B cell (primary cell): ENCODE data around the gene WBP1L. TPM values are rescaled to one million over a fixed set of nuclear protein-coding genes. Genes with fewer than 3 reads are reported as not detected.
A peak's percentile ranks its signal among the peaks of the same experiment; 100 is the strongest.

ENCODE experiments used
- ATAC-seq: fragments of 200-7000 bp; cut with Tn5 transposase; one replicate; pipeline ENCODE4 v1.10.0; 2021; ENCODE audit warnings: low read depth, mild to moderate bottlenecking, moderate number of reproducible peaks, moderate library complexity
- CTCF ChIA-PET: fragments of 350-600 bp; sonication (Branson Sonifier 250); formaldehyde crosslinking; loops from one replicate; lab custom pipeline; 2021; ENCODE audit warnings: antibody characterized with exemption, inconsistent platforms; lab: Charles Lee
- POLR2A ChIA-PET: fragments of 350-600 bp; sonication (Branson Sonifier 250); formaldehyde crosslinking; loops from one replicate; lab custom pipeline; 2021; ENCODE audit warnings: antibody characterized with exemption; lab: Charles Lee
- DNase-seq: peaks from one replicate; pipeline ENCODE4 v3.0.0; 2013
- H2AFZ ChIP-seq: 2 replicates; pipeline ENCODE4 v1.6.1; 2012; ENCODE audit warnings: mild to moderate bottlenecking, low read depth, low read length; ENCODE audit not compliant: insufficient read depth, poor library complexity, severe bottlenecking
- H3K27ac ChIP-seq, 2 donors: 1 replicate in 1 of 2; 2 replicates in 1 of 2; pipeline ENCODE4 v1.5.1; 2012 to 2013; ENCODE audit warnings: low read length in 2 of 2, mild to moderate bottlenecking in 2 of 2, moderate library complexity in 1 of 2
- H3K27me3 ChIP-seq, 4 experiments: fragments of 200-600 bp in 1 of 4; sonication (generic) in 1 of 4; replicated peaks in 1 of 4; 1 replicate in 2 of 4; 2 replicates in 2 of 4; pipeline versions ENCODE4 v1.6.1 to v1.7.0; 2013 to 2016; ENCODE audit warnings: low read length in 3 of 4, mild to moderate bottlenecking in 2 of 4, mixed read lengths in 1 of 4, moderate library complexity in 1 of 4; ENCODE audit not compliant: insufficient read depth in 4 of 4, control insufficient read depth in 3 of 4; ENCODE audit errors: control extremely low read depth in 1 of 4
- H3K36me3 ChIP-seq, 2 experiments: replicated peaks in 1 of 2; 1 replicate in 1 of 2; 2 replicates in 1 of 2; pipeline versions ENCODE4 v1.6.1 to v1.7.1; 2013; ENCODE audit warnings: low read length in 1 of 2; ENCODE audit not compliant: insufficient read depth in 2 of 2, control insufficient read depth in 1 of 2; ENCODE audit errors: control extremely low read depth in 1 of 2, extremely low read depth in 1 of 2
- H3K4me1 ChIP-seq, 2 donors: fragments of 200-600 bp in 1 of 2; sonication (generic) in 1 of 2; 1 replicate in 1 of 2; 2 replicates in 1 of 2; pipeline versions ENCODE4 v1.5.1 to v1.6.1; 2013 to 2017; ENCODE audit warnings: low read length in 2 of 2; ENCODE audit not compliant: control insufficient read depth in 2 of 2, insufficient read depth in 2 of 2
- H3K4me2 ChIP-seq: replicated peaks from 2 replicates; pipeline ENCODE3; 2012; ENCODE audit warnings: mild to moderate bottlenecking, low read depth, low read length; ENCODE audit not compliant: poor library complexity, severe bottlenecking
- H3K4me3 ChIP-seq, 5 experiments: fragments of 200-600 bp in 1 of 5; sonication (generic) in 1 of 5; 1 replicate in 3 of 5; 2 replicates in 2 of 5; pipeline versions ENCODE4 v1.5.1 to v1.7.0; 2011 to 2016; ENCODE audit warnings: low read length in 4 of 5, mild to moderate bottlenecking in 4 of 5, low read depth in 2 of 5, control low read depth in 1 of 5, moderate library complexity in 1 of 5; ENCODE audit not compliant: insufficient read depth in 1 of 5; ENCODE audit errors: control extremely low read depth in 1 of 5, extremely low read depth in 1 of 5
- H3K79me2 ChIP-seq: fragments of 200-600 bp; sonication (generic); one replicate; pipeline ENCODE4 v1.6.0; 2016; ENCODE audit warnings: low read length; ENCODE audit not compliant: control insufficient read depth, insufficient read depth
- H3K9ac ChIP-seq: fragments of 200-600 bp; sonication (generic); 2 replicates; pipeline ENCODE4 v1.6.1; 2017; ENCODE audit warnings: mild to moderate bottlenecking, low read length, moderate library complexity
- H3K9me3 ChIP-seq, 3 donors: one replicate each; pipeline versions ENCODE4 v1.6.1 to v1.7.1; 2013; ENCODE audit warnings: low read length in 2 of 3; ENCODE audit not compliant: control insufficient read depth in 2 of 3, insufficient read depth in 1 of 3; ENCODE audit errors: control extremely low read depth in 1 of 3
- H4K20me1 ChIP-seq: 2 replicates; pipeline ENCODE4 v1.6.0; 2012; ENCODE audit warnings: mild to moderate bottlenecking, low read length; ENCODE audit not compliant: insufficient read depth, control insufficient read depth, poor library complexity, severe bottlenecking
- H3K27ac Mint-ChIP-seq: one replicate; pipeline ENCODE4 v1.8.0; 2021; ENCODE audit warnings: mixed read lengths
- H3K27me3 Mint-ChIP-seq: one replicate; pipeline ENCODE4 v1.8.0; 2021; ENCODE audit warnings: mixed read lengths
- H3K4me1 Mint-ChIP-seq: one replicate; pipeline ENCODE4 v1.8.0; 2021; ENCODE audit warnings: mixed read lengths
- H3K4me3 Mint-ChIP-seq: one replicate; pipeline ENCODE4 v1.8.0; 2021; ENCODE audit warnings: mixed read lengths
- H3K9me3 Mint-ChIP-seq: one replicate; pipeline ENCODE4 v1.8.0; 2022; ENCODE audit warnings: mixed read lengths; ENCODE audit not compliant: insufficient read depth
- EZH2 ChIP-seq: IDR thresholded peaks from 2 replicates; pipeline ENCODE4 v1.6.1; 2012; ENCODE audit warnings: borderline replicate concordance, low read depth, mild to moderate bottlenecking, moderate library complexity, low read length; ENCODE audit not compliant: insufficient read depth, poor library complexity, severe bottlenecking
- WGBS: methylation state at CpG from one replicate; pipeline ENCODE4 v1.1.5; 2013; ENCODE audit warnings: missing lambda C conversion rate; ENCODE audit not compliant: insufficient coverage; 5-methylcytosine and 5-hydroxymethylcytosine counted together
- intact Hi-C: fragments of 100-400 bp; cut with micrococcal nuclease; formaldehyde crosslinking; loops from one replicate; pipeline ENCODE4 v1.10.0; 2022
- polyA plus RNA-seq: library from polyadenylated mRNA; depleted of rRNA; stranded (reverse); fragments of >200 nt; gene quantifications from 2 replicates; pipeline ENCODE4 v1.2.3, GENCODE V29; 2012
- total RNA-seq, 2 donors: library from RNA; stranded (reverse); fragments of 120-200 nt in 1 of 2; gene quantifications; 1 replicate in 1 of 2; 2 replicates in 1 of 2; pipeline versions ENCODE4 v1.2.3 to v1.2.4, GENCODE V29; 2013 to 2022
- TF ChIP-seq, protein P1 (sequence below): fragments of 200-600 bp; IDR thresholded peaks from one replicate; pipeline ENCODE4 v1.8.0; 2022; ENCODE audit warnings: antibody characterized with exemption, mild to moderate bottlenecking

The WBP1L gene
- total and polyA plus RNA-seq, 2 donors (not counting 1 experiment from before 2014, with no cell fraction given): 14.3 to 43.2 TPM

GRCh38 chr10:102814873-102815661 is 71.3 kb downstream of the WBP1L start:
- Histone ChIP-seq H4K20me1 (no peaks in the 10 kb centered on the region), H3K4me1 (peaks cover 14 to 32% of the 10 kb centered on the region in 2 donors), H3K79me2 (no peaks in the 10 kb centered on the region), H3K4me2 (no peak overlapping the region), H3K9ac (no peak overlapping the region), H3K36me3 (peaks cover 0 to 53% of the 10 kb centered on the region in 2 experiments), H2AFZ (no peak overlapping the region), H3K27me3 (no peaks in the 10 kb centered on the region), H3K4me3 (no peak overlapping the region), H3K9me3 (no peaks in the 10 kb centered on the region), H3K27ac (peak overlapping the region in 1 of 2 donors; percentile 49)
- ChIA-PET CTCF (no interaction called here), POLR2A (interaction anchor here (1.0 kb wide), 1 partner anchor 72 kb away, joined by 7 read pairs; the partner anchor contains the start of gene WBP1L)
- Mint-ChIP-seq H3K4me1 (peaks cover 44% of the 10 kb centered on the region), H3K27ac (peak overlapping the region; percentile 86), H3K4me3 (no peak overlapping the region), H3K27me3 (no peaks in the 10 kb centered on the region), H3K9me3 (no peaks in the 10 kb centered on the region)
- no peak for TF ChIP-seq EZH2
- TF ChIP-seq, protein P1, sequence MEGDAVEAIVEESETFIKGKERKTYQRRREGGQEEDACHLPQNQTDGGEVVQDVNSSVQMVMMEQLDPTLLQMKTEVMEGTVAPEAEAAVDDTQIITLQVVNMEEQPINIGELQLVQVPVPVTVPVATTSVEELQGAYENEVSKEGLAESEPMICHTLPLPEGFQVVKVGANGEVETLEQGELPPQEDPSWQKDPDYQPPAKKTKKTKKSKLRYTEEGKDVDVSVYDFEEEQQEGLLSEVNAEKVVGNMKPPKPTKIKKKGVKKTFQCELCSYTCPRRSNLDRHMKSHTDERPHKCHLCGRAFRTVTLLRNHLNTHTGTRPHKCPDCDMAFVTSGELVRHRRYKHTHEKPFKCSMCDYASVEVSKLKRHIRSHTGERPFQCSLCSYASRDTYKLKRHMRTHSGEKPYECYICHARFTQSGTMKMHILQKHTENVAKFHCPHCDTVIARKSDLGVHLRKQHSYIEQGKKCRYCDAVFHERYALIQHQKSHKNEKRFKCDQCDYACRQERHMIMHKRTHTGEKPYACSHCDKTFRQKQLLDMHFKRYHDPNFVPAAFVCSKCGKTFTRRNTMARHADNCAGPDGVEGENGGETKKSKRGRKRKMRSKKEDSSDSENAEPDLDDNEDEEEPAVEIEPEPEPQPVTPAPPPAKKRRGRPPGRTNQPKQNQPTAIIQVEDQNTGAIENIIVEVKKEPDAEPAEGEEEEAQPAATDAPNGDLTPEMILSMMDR: no peak
- intact Hi-C loops: no loop called here
- DNase-seq: no peak
- ATAC-seq: no peak
- 98% methylated on average over 22 of the region's 23 CpGs for WGBS
